Body of pancreas (tissue), 4 donors: ENCODE measurements around the gene SEM1.

ENCODE experiments used
- CTCF ChIP-seq, 7 experiments: fragments of 450-650 bp in 4 of 7; fragments of 200-600 bp in 3 of 7; sonication (generic) in 3 of 7; IDR thresholded peaks; one replicate each; pipeline ENCODE4 v1.5.1; 2016 to 2019; ENCODE audit warnings: antibody characterized with exemption in 7 of 7
- POLR2A ChIP-seq, 3 donors: fragments of 450-650 bp; IDR thresholded peaks; one replicate each; pipeline ENCODE4 v1.6.1; 2016; ENCODE audit warnings: antibody characterized with exemption in 3 of 3, mild to moderate bottlenecking in 2 of 3

DNA sequence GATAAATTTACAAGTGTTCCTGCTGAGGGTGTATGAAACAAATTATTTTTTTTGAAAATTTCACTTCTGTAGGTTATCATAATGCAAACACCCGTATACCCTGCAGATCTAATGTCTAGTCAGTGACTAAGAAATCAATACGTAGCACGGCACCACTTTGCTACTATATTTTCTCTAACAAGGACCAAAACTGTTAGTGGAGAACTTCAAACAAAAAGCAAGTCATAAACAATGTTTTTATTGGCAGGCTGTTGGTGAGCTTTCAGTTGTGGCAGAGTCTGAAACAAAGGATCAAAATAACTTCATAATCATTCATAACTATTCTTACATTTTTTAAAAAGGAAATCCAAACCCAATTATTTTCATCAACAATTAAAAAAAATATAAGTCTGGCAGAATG is 11.8 kb downstream of the SEM1 start:
- TF ChIP-seq CTCF (IDR thresholded peaks at IDR 0.05): no peak
- TF ChIP-seq POLR2A (IDR thresholded peaks at IDR 0.05): no peak
